Liver (tissue), 9 donors: ENCODE measurements around the gene IL1RAPL2. TPM values are rescaled to one million over a fixed set of nuclear protein-coding genes. Genes with fewer than 3 reads are reported as not detected.
"Not testable (repeated sequence)": the region's sequence is repeated elsewhere in the genome, so short reads cannot be mapped to it uniquely, and the experiment has no call there.

Source experiments
- DNase-seq: peaks from one replicate; pipeline ENCODE4 v3.0.0-alpha.2; 2017; ENCODE audit warnings: low spot score
- H3K27ac ChIP-seq, 2 donors: one replicate each; pipeline ENCODE4 v1.7.0; 2013; ENCODE audit warnings: inconsistent platforms in 2 of 2, low read length in 2 of 2, control low read depth in 1 of 2, low read depth in 1 of 2, mild to moderate bottlenecking in 1 of 2
- H3K27me3 ChIP-seq, 4 donors: one replicate each; pipeline versions ENCODE4 v1.6.1 to v1.7.0; 2013; ENCODE audit warnings: low read length in 3 of 4, inconsistent platforms in 1 of 4, mild to moderate bottlenecking in 1 of 4, moderate library complexity in 1 of 4; ENCODE audit not compliant: control insufficient read depth in 4 of 4, insufficient read depth in 4 of 4
- H3K36me3 ChIP-seq, 4 donors: one replicate each; pipeline versions ENCODE4 v1.6.1 to v1.7.0; 2013; ENCODE audit warnings: low read length in 3 of 4, mild to moderate bottlenecking in 3 of 4, low read depth in 1 of 4, moderate library complexity in 1 of 4; ENCODE audit not compliant: control insufficient read depth in 4 of 4, insufficient read depth in 3 of 4
- H3K4me1 ChIP-seq, 4 donors: one replicate each; pipeline versions ENCODE4 v1.6.1 to v1.7.0; 2013; ENCODE audit warnings: low read length in 3 of 4, mild to moderate bottlenecking in 3 of 4, moderate library complexity in 1 of 4; ENCODE audit not compliant: control insufficient read depth in 4 of 4, insufficient read depth in 4 of 4
- H3K4me3 ChIP-seq, 3 donors: one replicate each; pipeline versions ENCODE4 v1.6.1 to v1.7.0; 2013; ENCODE audit warnings: low read length in 3 of 3, control low read depth in 1 of 3, low read depth in 1 of 3, mild to moderate bottlenecking in 1 of 3
- H3K9ac ChIP-seq, 2 donors: one replicate each; pipeline ENCODE4 v1.7.0; 2013; ENCODE audit warnings: low read length in 2 of 2, mild to moderate bottlenecking in 2 of 2, moderate library complexity in 2 of 2, control low read depth in 1 of 2, low read depth in 1 of 2
- H3K9me3 ChIP-seq, 4 donors: one replicate each; pipeline versions ENCODE4 v1.6.1 to v1.7.0; 2013; ENCODE audit warnings: low read length in 3 of 4; ENCODE audit not compliant: control insufficient read depth in 4 of 4
- EGR1 ChIP-seq, 2 donors: IDR thresholded peaks; 2 replicates each; pipeline ENCODE4 v1.6.1; 2016 to 2018; ENCODE audit warnings: antibody characterized with exemption in 2 of 2, low read depth in 2 of 2
- FOXA2 ChIP-seq: IDR thresholded peaks from 2 replicates; pipeline ENCODE4 v1.6.1; 2016; ENCODE audit warnings: antibody characterized with exemption
- GABPA ChIP-seq, 2 donors: IDR thresholded peaks in 1 of 2; conservative IDR thresholded peaks in 1 of 2; 2 replicates each; pipeline ENCODE4 v1.6.1; 2016; ENCODE audit warnings: antibody characterized with exemption in 2 of 2, mild to moderate bottlenecking in 1 of 2, moderate library complexity in 1 of 2
- HNF4A ChIP-seq, 2 donors: conservative IDR thresholded peaks; 2 replicates each; pipeline ENCODE4 v1.6.1; 2016; ENCODE audit warnings: antibody characterized with exemption in 2 of 2, mild to moderate bottlenecking in 2 of 2
- HNF4G ChIP-seq: IDR thresholded peaks from 2 replicates; pipeline ENCODE4 v1.6.1; 2016; ENCODE audit warnings: antibody characterized with exemption
- JUND ChIP-seq, 2 donors: IDR thresholded peaks; 2 replicates each; pipeline ENCODE4 v1.6.1; 2016; ENCODE audit warnings: antibody characterized with exemption in 2 of 2
- NR2F2 ChIP-seq: IDR thresholded peaks from 2 replicates; pipeline ENCODE4 v1.6.1; 2016; ENCODE audit warnings: antibody characterized with exemption
- RAD21 ChIP-seq, 2 donors: IDR thresholded peaks; 2 replicates each; pipeline ENCODE4 v1.6.1; 2016; ENCODE audit warnings: antibody characterized with exemption in 2 of 2, mild to moderate bottlenecking in 2 of 2
- SP1 ChIP-seq: IDR thresholded peaks from 2 replicates; pipeline ENCODE4 v1.6.1; 2018; ENCODE audit warnings: antibody characterized with exemption, mild to moderate bottlenecking
- WGBS: extraction: QIAGEN DNeasy Blood & Tissue Kit; methylation state at CpG from one replicate; pipeline ENCODE4 v1.1.7; 2013; 5-methylcytosine and 5-hydroxymethylcytosine counted together
- polyA plus RNA-seq, 2 donors: library from polyadenylated mRNA; stranded (reverse) in 1 of 2; unstranded in 1 of 2; fragments of 200-250 nt in 1 of 2; fragments of >200 nt in 1 of 2; fragmentation: Nextera tagmentation in 1 of 2; extraction: Ambion mirVana in 1 of 2; gene quantifications; one replicate each; pipeline versions ENCODE4 v1.2.1 to v1.2.3, GENCODE V29; 2013 to 2015
- total RNA-seq, 2 donors: library from RNA; depleted of rRNA; stranded (reverse); fragments of >200 nt; gene quantifications; one replicate each; pipeline ENCODE4 v1.2.3, GENCODE V29; 2014
- TF ChIP-seq, protein P1 (sequence below): fragments of 150-350 bp; IDR thresholded peaks from 2 replicates; pipeline ENCODE4 v1.5.1; 2017; ENCODE audit warnings: improper control_type of control experiment, low read depth, low read length; ENCODE audit not compliant: missing input control
- TF ChIP-seq, protein P2 (sequence below): IDR thresholded peaks from 2 replicates; pipeline ENCODE4 v1.6.1; 2016; ENCODE audit warnings: antibody characterized with exemption
- TF ChIP-seq, protein P3 (sequence below): IDR thresholded peaks from 2 replicates; pipeline ENCODE4 v1.6.1; 2016; ENCODE audit warnings: antibody characterized with exemption
- TF ChIP-seq, protein P4 (sequence below): IDR thresholded peaks from 2 replicates; pipeline ENCODE4 v1.6.1; 2016; ENCODE audit warnings: antibody characterized with exemption, mild to moderate bottlenecking
- TF ChIP-seq, protein P5 (sequence below): IDR thresholded peaks from 2 replicates; pipeline ENCODE4 v1.6.1; 2016; ENCODE audit warnings: antibody characterized with exemption
- donor health status: healthy.
- donor health status: healthy.
- donor health status: healthy.
- donor health status: healthy.
- donor health status: healthy.

IL1RAPL2 gene
- total and polyA plus RNA-seq, 4 donors, result 0.20 to 1.6 (median 0.91) TPM

DNA sequence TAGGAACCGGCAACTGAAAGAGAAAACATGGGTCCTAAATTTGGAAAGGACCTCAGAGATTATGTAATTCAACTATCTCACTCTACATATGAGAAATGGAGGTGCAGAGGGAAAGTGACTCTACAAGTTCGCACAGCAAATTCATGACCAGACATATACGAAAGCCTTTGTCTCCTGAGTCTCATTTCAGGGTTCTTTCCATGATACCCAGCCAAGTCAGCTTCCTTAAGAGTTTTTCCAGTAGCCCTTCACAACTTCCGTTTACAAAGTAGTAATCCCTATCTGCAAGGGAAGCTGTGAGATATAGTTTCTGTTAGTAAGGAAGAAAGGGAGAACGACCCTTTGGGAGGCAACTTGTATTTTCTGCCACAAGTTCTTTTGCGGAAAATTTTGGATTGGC is 543.9 kb downstream of the IL1RAPL2 start (continued):
- no peak for TF ChIP-seq EGR1 (IDR thresholded peaks at IDR 0.05; ENCODE audit: low read depth in 2 of 2)
- TF ChIP-seq, protein P1, sequence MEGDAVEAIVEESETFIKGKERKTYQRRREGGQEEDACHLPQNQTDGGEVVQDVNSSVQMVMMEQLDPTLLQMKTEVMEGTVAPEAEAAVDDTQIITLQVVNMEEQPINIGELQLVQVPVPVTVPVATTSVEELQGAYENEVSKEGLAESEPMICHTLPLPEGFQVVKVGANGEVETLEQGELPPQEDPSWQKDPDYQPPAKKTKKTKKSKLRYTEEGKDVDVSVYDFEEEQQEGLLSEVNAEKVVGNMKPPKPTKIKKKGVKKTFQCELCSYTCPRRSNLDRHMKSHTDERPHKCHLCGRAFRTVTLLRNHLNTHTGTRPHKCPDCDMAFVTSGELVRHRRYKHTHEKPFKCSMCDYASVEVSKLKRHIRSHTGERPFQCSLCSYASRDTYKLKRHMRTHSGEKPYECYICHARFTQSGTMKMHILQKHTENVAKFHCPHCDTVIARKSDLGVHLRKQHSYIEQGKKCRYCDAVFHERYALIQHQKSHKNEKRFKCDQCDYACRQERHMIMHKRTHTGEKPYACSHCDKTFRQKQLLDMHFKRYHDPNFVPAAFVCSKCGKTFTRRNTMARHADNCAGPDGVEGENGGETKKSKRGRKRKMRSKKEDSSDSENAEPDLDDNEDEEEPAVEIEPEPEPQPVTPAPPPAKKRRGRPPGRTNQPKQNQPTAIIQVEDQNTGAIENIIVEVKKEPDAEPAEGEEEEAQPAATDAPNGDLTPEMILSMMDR, result no peak
- no peak for TF ChIP-seq JUND (IDR thresholded peaks at IDR 0.05)

DNA sequence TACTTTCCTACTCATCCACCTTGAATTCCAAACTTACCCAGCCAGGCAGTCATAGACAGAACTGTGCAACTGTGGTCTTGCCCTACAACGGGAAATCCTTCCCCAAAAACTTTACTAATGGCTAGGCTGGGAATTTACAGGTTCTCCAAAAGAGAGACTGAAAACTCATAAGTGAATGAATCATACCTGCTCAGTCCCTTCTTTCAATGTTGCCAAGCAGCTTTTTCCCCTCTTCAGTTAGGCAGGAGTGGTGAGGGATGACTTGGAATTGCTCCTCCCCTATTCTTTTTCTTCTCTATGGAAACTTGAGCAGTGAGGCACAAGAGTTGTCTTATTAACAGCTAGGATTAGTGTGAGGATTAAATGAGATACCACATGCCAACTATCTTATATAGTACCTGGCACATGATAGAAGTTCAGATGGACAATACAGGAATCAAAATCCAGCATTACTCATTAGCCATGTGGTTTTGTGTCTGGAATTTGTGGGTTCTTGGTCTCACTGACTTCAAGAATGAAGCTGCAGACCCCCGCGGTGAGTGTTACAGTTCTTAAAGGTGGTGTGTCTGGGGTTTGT is 548.6 kb downstream of the IL1RAPL2 start:
- H3K36me3 ChIP-seq, result no peaks in the 10 kb centered on the region
- TF ChIP-seq HNF4G (no peak), EGR1 (IDR thresholded peaks at IDR 0.05; ENCODE audit: low read depth in 2 of 2) (no peak)
- no peak for DNase-seq
- H3K4me1 ChIP-seq, result no peaks in the 10 kb centered on the region
- no peaks in the 10 kb centered on the region for H3K9me3 ChIP-seq
- H3K9ac ChIP-seq, result no peak overlapping the region
- no peaks in the 10 kb centered on the region for H3K27me3 ChIP-seq
- H3K27ac ChIP-seq, result no peak overlapping the region
- no peak overlapping the region for H3K4me3 ChIP-seq
- 93% methylated on average over 3 of the region's 3 CpGs for WGBS

DNA sequence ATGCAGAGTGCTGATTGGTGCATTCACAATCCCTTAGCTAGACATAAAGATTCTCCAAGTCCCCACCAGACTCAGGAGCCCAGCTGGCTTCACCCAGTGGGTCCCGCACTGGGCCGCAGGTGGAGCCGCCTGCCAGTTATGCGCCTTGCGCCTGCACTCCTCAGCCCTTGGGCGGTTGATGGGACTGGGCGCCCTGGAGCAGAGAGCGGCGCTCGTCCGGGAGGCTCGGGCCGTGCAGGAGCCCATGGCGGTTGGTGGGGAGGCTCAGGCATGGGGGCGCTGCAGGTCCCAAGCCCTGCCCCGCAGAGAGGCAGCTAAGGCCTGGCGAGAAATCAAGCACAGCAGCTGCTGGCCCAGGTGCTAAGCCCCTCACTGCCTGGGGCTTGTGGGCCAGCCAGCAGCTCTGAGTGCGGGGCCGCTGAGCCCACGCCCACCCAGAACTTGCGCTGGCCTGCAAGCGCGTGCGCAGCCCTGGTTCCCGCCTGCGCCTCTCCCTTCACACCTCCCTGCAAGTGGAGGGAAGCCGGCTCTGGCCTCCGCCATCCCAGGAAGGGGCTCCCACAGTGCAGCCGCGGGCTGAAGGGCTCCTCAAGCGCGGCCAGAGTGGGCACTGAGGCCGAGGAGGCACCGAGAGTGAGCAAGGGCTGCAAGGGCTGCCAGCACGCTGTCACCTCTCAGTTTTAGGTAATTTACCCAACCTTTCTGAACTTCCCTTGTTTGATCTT is 549.8 kb downstream of the IL1RAPL2 start:
- H3K27me3 ChIP-seq, H3K36me3 ChIP-seq, H3K27ac ChIP-seq, H3K9me3 ChIP-seq, H3K9ac ChIP-seq, H3K4me3 ChIP-seq, H3K4me1 ChIP-seq, DNase-seq: not testable (repeated sequence)
- WGBS, result 94% methylated on average over 35 of the region's 35 CpGs

DNA sequence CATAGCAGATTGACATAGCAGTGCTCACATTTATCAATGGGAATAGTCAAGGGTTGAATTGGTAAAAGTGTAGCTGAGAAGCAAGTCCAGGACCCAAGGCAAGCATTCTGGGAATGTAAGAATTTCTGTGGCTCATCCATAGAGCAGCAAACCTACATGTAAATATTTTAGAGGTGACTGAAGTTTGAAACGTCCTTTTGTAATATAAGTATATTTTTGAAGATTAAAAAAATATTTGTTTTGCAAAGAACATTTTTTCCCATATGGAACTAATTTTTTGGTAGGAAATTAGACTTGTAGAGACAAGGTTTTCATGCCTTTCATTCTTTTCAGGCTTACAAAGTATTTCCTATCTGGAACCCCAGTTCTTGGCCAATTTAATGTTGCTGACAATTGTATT is 550.5 kb downstream of the IL1RAPL2 start:
- Histone ChIP-seq H3K9ac (no peak overlapping the region), H3K27me3 (no peaks in the 10 kb centered on the region), H3K36me3 (no peaks in the 10 kb centered on the region), H3K4me3 (no peak overlapping the region), H3K27ac (no peak overlapping the region), H3K4me1 (no peaks in the 10 kb centered on the region), H3K9me3 (no peaks in the 10 kb centered on the region)
- no peak for DNase-seq
- WGBS, result 73% methylated on average over 1 of the region's 1 CpG
- TF ChIP-seq GABPA (IDR thresholded peaks at IDR 0.05 in 1 of 2, conservative IDR thresholded peaks at IDR 0.05 in 1 of 2) (no peak), HNF4A (conservative IDR thresholded peaks at IDR 0.05) (no peak), FOXA2 (no peak), SP1 (no peak), NR2F2 (no peak), RAD21 (IDR thresholded peaks at IDR 0.05) (no peak), EGR1 (IDR thresholded peaks at IDR 0.05; ENCODE audit: low read depth in 2 of 2) (no peak)
- TF ChIP-seq, protein P1, result no peak
- TF ChIP-seq, protein P2, sequence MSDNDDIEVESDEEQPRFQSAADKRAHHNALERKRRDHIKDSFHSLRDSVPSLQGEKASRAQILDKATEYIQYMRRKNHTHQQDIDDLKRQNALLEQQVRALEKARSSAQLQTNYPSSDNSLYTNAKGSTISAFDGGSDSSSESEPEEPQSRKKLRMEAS, result no peak
- TF ChIP-seq, protein P3, sequence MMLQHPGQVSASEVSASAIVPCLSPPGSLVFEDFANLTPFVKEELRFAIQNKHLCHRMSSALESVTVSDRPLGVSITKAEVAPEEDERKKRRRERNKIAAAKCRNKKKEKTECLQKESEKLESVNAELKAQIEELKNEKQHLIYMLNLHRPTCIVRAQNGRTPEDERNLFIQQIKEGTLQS, result no peak
- TF ChIP-seq, protein P4, sequence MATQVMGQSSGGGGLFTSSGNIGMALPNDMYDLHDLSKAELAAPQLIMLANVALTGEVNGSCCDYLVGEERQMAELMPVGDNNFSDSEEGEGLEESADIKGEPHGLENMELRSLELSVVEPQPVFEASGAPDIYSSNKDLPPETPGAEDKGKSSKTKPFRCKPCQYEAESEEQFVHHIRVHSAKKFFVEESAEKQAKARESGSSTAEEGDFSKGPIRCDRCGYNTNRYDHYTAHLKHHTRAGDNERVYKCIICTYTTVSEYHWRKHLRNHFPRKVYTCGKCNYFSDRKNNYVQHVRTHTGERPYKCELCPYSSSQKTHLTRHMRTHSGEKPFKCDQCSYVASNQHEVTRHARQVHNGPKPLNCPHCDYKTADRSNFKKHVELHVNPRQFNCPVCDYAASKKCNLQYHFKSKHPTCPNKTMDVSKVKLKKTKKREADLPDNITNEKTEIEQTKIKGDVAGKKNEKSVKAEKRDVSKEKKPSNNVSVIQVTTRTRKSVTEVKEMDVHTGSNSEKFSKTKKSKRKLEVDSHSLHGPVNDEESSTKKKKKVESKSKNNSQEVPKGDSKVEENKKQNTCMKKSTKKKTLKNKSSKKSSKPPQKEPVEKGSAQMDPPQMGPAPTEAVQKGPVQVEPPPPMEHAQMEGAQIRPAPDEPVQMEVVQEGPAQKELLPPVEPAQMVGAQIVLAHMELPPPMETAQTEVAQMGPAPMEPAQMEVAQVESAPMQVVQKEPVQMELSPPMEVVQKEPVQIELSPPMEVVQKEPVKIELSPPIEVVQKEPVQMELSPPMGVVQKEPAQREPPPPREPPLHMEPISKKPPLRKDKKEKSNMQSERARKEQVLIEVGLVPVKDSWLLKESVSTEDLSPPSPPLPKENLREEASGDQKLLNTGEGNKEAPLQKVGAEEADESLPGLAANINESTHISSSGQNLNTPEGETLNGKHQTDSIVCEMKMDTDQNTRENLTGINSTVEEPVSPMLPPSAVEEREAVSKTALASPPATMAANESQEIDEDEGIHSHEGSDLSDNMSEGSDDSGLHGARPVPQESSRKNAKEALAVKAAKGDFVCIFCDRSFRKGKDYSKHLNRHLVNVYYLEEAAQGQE, result no peak
- TF ChIP-seq, protein P5, sequence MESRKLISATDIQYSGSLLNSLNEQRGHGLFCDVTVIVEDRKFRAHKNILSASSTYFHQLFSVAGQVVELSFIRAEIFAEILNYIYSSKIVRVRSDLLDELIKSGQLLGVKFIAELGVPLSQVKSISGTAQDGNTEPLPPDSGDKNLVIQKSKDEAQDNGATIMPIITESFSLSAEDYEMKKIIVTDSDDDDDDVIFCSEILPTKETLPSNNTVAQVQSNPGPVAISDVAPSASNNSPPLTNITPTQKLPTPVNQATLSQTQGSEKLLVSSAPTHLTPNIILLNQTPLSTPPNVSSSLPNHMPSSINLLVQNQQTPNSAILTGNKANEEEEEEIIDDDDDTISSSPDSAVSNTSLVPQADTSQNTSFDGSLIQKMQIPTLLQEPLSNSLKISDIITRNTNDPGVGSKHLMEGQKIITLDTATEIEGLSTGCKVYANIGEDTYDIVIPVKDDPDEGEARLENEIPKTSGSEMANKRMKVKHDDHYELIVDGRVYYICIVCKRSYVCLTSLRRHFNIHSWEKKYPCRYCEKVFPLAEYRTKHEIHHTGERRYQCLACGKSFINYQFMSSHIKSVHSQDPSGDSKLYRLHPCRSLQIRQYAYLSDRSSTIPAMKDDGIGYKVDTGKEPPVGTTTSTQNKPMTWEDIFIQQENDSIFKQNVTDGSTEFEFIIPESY, result no peak
